ENCODE measurements around the gene CEACAM16.

Gene CEACAM16

DNA sequence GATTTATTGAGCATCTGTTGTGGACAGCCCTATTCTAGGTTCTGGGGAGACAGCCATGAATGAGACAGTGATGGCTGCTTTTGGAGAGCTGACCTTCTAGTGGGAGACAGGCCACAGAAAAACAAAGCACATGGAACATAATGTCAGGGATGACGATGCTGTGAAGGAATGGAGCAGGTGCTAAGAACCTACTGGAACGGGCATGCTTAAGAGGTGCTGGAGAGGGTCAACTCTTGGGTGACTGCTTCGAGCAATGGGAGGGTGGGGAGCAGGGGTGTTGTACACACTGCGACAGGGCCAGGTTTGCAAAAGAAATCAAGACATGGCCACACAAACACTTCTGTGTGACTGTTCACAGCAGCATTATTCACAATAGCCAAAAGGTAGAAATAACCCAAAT lies 12.1 kb upstream of the CEACAM16 start:
- no peak for TF ChIP-seq CTCF (conservative IDR thresholded peaks at IDR 0.05; ENCODE audit: low read depth, low read length)
- peak; percentile 13 for DNase-seq (ENCODE audit: low read depth)
- H3K4me3 ChIP-seq (ENCODE audit: low read length) = no peak overlapping the region

DNA sequence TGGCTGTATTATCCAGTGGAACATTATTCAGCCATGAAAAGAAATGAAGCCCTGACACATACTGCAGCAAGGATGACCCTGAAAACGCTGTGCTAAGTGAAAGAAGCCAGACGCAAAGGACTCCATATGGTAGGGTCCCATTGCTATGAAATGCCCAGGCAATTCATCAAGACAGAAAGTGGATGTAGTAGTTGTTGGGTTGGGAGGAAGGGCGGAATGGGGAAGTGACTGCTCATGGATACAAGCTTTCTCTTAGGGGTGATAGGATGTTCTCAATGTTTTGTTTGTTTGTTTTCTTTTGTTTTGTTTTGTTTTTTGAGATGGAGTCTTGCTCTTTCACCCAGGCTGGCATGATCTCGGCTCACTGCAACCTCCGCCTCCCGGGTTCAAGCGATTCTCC lies 11.1 kb upstream of the CEACAM16 start:
- no peak for TF ChIP-seq CTCF (conservative IDR thresholded peaks at IDR 0.05; ENCODE audit: low read depth, low read length)
- DNase-seq (ENCODE audit: low read depth) = no peak
- H3K4me3 ChIP-seq (ENCODE audit: low read length) = no peak overlapping the region

GRCh38 chr19:44689290-44690130 lies 9.4 kb upstream of the CEACAM16 start:
- peak; percentile 21 for DNase-seq (ENCODE audit: low read depth)
- no peak overlapping the region for H3K4me3 ChIP-seq (ENCODE audit: low read length)
- TF ChIP-seq CTCF (conservative IDR thresholded peaks at IDR 0.05; ENCODE audit: low read depth, low read length) = peak; percentile 95

DNA sequence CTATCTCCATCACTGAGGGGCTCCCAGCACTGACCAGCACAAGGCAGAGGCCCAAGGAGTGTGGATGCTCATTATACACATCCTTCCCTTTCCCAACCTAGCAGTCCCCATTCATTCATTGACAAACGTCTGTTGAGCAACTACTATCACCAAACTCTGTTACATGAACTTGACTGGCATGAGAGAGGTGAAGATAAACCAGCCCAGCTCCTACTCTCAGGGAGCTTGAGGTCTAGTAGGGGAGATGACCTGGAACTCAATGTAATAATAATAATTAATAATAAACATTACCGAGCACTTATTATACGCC lies 8.9 kb upstream of the CEACAM16 start:
- no peak overlapping the region for H3K4me3 ChIP-seq (ENCODE audit: low read length)
- no peak for DNase-seq (ENCODE audit: low read depth)
- no peak for TF ChIP-seq CTCF (conservative IDR thresholded peaks at IDR 0.05; ENCODE audit: low read depth, low read length)

DNA sequence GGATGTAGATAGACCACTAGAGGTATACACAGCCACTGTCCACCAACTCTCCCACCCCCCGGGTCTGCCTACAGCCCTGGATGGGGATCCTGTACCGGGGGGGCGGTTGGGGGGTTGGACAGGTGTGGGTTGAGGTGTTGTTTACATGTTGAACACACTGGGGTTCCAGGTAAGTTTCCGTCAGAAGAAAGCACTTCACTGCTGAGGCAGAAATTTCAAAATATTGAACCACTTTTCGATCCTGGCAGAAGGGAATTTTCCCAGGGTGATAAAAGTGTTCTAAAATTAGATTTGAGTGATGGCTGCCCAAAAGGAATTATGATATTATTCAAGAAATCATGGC lies 6.6 kb upstream of the CEACAM16 start:
- TF ChIP-seq CTCF (conservative IDR thresholded peaks at IDR 0.05; ENCODE audit: low read depth, low read length) = no peak
- DNase-seq (ENCODE audit: low read depth) = peak; percentile 6
- H3K4me3 ChIP-seq (ENCODE audit: low read length) = no peak overlapping the region

DNA sequence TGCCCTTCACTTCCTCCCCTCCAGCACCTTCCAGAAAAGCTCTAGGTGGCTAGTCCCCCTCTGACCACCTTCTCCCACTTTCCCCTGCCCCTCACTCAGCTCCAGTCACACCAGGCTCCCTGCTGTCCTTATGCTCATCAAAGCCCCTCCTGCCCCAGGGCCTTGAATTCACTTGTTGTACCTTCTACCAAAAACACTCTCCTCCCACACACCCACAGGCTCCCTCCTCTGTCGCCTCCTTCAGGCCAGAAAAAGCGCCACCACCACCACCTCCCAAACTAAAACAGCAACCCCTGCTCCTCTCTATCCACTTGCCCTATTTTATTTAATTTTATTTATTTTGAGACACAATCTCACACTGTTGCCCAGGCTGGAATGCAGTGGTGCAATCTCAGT lies 4.8 kb upstream of the CEACAM16 start:
- peak; percentile 47 for TF ChIP-seq CTCF (conservative IDR thresholded peaks at IDR 0.05; ENCODE audit: low read depth, low read length)
- no peak overlapping the region for H3K4me3 ChIP-seq (ENCODE audit: low read length)
- DNase-seq (ENCODE audit: low read depth) = no peak

DNA sequence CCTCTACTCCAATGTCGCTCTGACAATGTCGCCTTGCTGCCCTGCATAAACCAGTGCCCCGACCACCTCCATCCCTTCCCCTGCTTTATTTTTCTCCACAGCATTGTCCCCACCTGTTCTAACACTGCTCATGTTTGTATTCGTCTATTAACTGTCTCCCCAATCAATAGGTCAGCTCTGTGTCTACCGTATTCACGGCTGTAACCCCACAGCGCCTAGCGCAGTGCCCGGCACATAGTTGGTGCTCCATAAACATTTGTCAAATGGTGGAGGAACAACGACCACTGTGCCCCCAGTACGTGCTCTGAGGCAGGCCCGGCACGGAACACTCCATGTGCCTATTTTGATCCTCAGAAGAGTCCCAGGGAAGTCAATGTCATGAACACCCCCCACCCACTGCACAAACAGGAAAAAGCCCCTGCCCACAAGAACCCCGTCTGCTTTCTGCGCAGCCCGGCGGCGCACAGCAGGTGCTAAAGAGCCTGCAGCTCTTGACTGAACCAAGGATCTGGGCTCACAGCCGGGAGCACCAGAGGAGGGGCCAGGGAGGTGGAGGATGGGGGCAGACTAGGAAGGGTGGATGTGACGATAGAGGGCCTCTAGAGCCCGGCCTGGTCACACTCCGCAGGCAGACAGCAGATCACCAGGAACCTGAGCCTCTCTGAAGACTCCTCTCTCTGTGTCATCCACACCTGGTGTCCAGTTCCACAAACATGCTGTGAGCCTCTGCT lies 1.8 kb upstream of the CEACAM16 start:
- no peak for TF ChIP-seq CTCF (conservative IDR thresholded peaks at IDR 0.05; ENCODE audit: low read depth, low read length)
- no peak overlapping the region for H3K4me3 ChIP-seq (ENCODE audit: low read length)
- DNase-seq (ENCODE audit: low read depth) = no peak
